ENCODE data around the gene ZDHHC14.

The ZDHHC14 gene

GRCh38 chr6:157679605-157680580, 298.9 kb downstream of the ZDHHC14 start:
- TF ChIP-seq CTCF (IDR thresholded peaks at IDR 0.05; ENCODE audit: low read depth, low read length, missing control alignments), result no peak
- no peak overlapping the region for H3K27ac ChIP-seq

GRCh38 chr6:157681041-157681650, 300.2 kb downstream of the ZDHHC14 start:
- DNase-seq, result no peak
- no peak overlapping the region for H3K4me3 ChIP-seq (ENCODE audit: low read depth, low read length)
- in situ Hi-C loops (cut with HindIII; ENCODE audit: low pct_ligation_motif_present, low sequenced_read_pairs), result no loop called here
- H3K27ac ChIP-seq, result no peak overlapping the region
- peaks cover 2% of the 10 kb centered on the region for H3K27me3 ChIP-seq (replicated peaks)
- no peak for TF ChIP-seq CTCF (IDR thresholded peaks at IDR 0.05; ENCODE audit: low read depth, low read length, missing control alignments)
- no peaks in the 10 kb centered on the region for H3K36me3 ChIP-seq (replicated peaks)

More at GRCh38 chr6:157679605-157680580, 298.9 kb downstream of the ZDHHC14 start:
- peaks cover 2% of the 10 kb centered on the region for H3K27me3 ChIP-seq (replicated peaks)
- in situ Hi-C loops (cut with HindIII; ENCODE audit: low pct_ligation_motif_present, low sequenced_read_pairs), result no loop called here
- DNase-seq, result no peak
- H3K4me3 ChIP-seq (ENCODE audit: low read depth, low read length), result no peak overlapping the region
- H3K36me3 ChIP-seq (replicated peaks), result no peaks in the 10 kb centered on the region

- H3K36me3 ChIP-seq (replicated peaks), result no peaks in the 10 kb centered on the region
- TF ChIP-seq CTCF (IDR thresholded peaks at IDR 0.05; ENCODE audit: low read depth, low read length, missing control alignments), result no peak
- H3K27me3 ChIP-seq (replicated peaks), result peaks cover 2% of the 10 kb centered on the region
- no peak overlapping the region for H3K27ac ChIP-seq
- in situ Hi-C loops (cut with HindIII; ENCODE audit: low pct_ligation_motif_present, low sequenced_read_pairs), result no loop called here
- no peak overlapping the region for H3K4me3 ChIP-seq (ENCODE audit: low read depth, low read length)
- peak; percentile 48 for DNase-seq
Measured at GRCh38 chr6:157682856-157683481, 302.0 kb downstream of the ZDHHC14 start.

- Histone ChIP-seq H3K36me3 (replicated peaks) (no peaks in the 10 kb centered on the region), H3K27me3 (replicated peaks) (peaks cover 2% of the 10 kb centered on the region), H3K27ac (no peak overlapping the region), H3K4me3 (ENCODE audit: low read depth, low read length) (no peak overlapping the region)
- DNase-seq, result no peak
- no peak for TF ChIP-seq CTCF (IDR thresholded peaks at IDR 0.05; ENCODE audit: low read depth, low read length, missing control alignments)
- in situ Hi-C loops (cut with HindIII; ENCODE audit: low pct_ligation_motif_present, low sequenced_read_pairs), result no loop called here
Measured at GRCh38 chr6:157683707-157684106, 302.7 kb downstream of the ZDHHC14 start.

- TF ChIP-seq CTCF (IDR thresholded peaks at IDR 0.05; ENCODE audit: low read depth, low read length, missing control alignments), result no peak
- in situ Hi-C loops (cut with HindIII; ENCODE audit: low pct_ligation_motif_present, low sequenced_read_pairs), result no loop called here
- no peak overlapping the region for H3K4me3 ChIP-seq (ENCODE audit: low read depth, low read length)
- no peaks in the 10 kb centered on the region for H3K36me3 ChIP-seq (replicated peaks)
- H3K27me3 ChIP-seq (replicated peaks), result peaks cover 2% of the 10 kb centered on the region
- H3K27ac ChIP-seq, result no peak overlapping the region
- no peak for DNase-seq
Measured at GRCh38 chr6:157684620-157685299, 303.8 kb downstream of the ZDHHC14 start.
